Stimulated activated effector memory CD8-positive, alpha-beta T cell treated with anti-CD3 and anti-CD28 coated beads, Interleukin-12 subunit alpha, Interleukin-12 subunit beta, amount 100 ng/mL, for 72 hours (primary cell): ENCODE measurements around the gene SP3.

ENCODE experiments used
- ATAC-seq: fragments of 150-1000 bp; cut with Tn5 transposase; 2 replicates; pipeline ENCODE4 v1.10.0; 2021
- DNase-seq, 2 donors: peaks; one replicate each; pipeline ENCODE4 v3.0.0; 2021 to 2022; ENCODE audit warnings: low spot score in 2 of 2
- H3K27ac Mint-ChIP-seq: one replicate; pipeline ENCODE4 v1.8.0; 2022; ENCODE audit warnings: mild to moderate bottlenecking, mixed read lengths
- H3K36me3 Mint-ChIP-seq: one replicate; pipeline ENCODE4 v1.8.0; 2022; ENCODE audit warnings: mild to moderate bottlenecking, mixed read lengths
- H3K4me1 Mint-ChIP-seq: one replicate; pipeline ENCODE4 v1.8.0; 2022; ENCODE audit warnings: mixed read lengths
- H3K4me3 Mint-ChIP-seq: one replicate; pipeline ENCODE4 v1.8.0; 2022; ENCODE audit warnings: mild to moderate bottlenecking, mixed read lengths
- H3K9me3 Mint-ChIP-seq: one replicate; pipeline ENCODE4 v1.8.0; 2022; ENCODE audit warnings: mixed read lengths

SP3 gene

DNA sequence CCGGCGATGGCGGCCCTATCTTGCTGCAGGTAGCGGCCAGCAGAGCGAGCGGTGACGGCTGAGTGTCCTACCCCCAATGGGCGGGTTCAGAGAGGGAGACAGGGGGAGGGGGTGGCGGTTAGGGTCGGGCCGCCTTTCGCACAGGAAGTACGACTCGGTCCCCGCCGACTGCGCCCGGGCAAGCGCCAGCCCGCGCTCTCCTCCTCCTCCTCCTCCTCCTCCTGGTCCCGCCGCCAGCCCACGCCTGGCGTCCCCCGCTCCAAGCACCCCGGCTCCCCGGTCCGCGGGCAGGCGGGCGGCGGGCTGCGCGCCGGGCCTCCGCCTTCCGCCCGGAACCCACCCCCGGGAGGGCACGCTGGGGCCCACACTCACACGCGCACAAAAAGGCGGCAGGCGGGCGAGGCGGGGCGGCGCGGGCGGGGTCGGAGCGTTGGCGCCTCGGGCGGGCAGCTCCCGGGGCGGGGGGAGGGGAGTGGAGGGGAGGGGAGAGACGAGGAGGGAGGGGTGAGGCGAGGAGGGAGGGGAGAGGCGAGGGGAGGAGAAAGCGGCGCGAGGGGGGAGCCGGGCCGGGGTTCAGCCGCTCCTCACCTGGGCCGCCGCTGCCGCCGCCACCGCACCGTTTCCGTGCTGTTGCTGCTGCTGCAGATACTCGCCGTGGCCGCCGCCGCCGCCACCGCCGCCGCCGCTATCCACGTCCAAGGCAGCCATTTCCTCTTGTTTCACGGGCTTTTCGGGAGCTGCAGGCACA is 1.2 kb downstream of the SP3 start:
- Mint-ChIP-seq H3K4me1 (peaks cover 39% of the 10 kb centered on the region), H3K4me3 (peak overlapping the region; percentile 74), H3K36me3 (peaks cover 69% of the 10 kb centered on the region), H3K9me3 (no peaks in the 10 kb centered on the region), H3K27ac (peak overlapping the region; percentile 97)
- ATAC-seq (peak; percentile 75), DNase-seq (peak; percentile 86 to 95)

- peak overlapping the region; percentile 74 for H3K4me3 Mint-ChIP-seq
- no peaks in the 10 kb centered on the region for H3K9me3 Mint-ChIP-seq
- peak; percentile 57 for ATAC-seq
- DNase-seq: no peak
- peak overlapping the region; percentile 97 for H3K27ac Mint-ChIP-seq
- peaks cover 45% of the 10 kb centered on the region for H3K4me1 Mint-ChIP-seq
- H3K36me3 Mint-ChIP-seq: peaks cover 75% of the 10 kb centered on the region
These were observed 1.8 kb downstream of the SP3 start for GRCh38 chr2:173963323-173963816.

- Mint-ChIP-seq H3K27ac (peak overlapping the region; percentile 97), H3K36me3 (peaks cover 83% of the 10 kb centered on the region), H3K9me3 (no peaks in the 10 kb centered on the region), H3K4me3 (peak overlapping the region; percentile 74), H3K4me1 (peaks cover 49% of the 10 kb centered on the region)
- ATAC-seq: no peak
- DNase-seq: no peak
These were observed 2.5 kb downstream of the SP3 start for GRCh38 chr2:173962583-173963110.

GRCh38 chr2:173962031-173962430 is 3.1 kb downstream of the SP3 start:
- peak overlapping the region; percentile 97 for H3K27ac Mint-ChIP-seq
- ATAC-seq: no peak
- no peak for DNase-seq

GRCh38 chr2:173961346-173961705 is 3.8 kb downstream of the SP3 start:
- Mint-ChIP-seq H3K27ac (no peak overlapping the region), H3K4me1 (peaks cover 58% of the 10 kb centered on the region), H3K9me3 (no peaks in the 10 kb centered on the region), H3K36me3 (peaks cover 96% of the 10 kb centered on the region), H3K4me3 (peak overlapping the region; percentile 74)
- DNase-seq: no peak
- ATAC-seq: no peak

More at GRCh38 chr2:173962031-173962430, 3.1 kb downstream of the SP3 start:
- peak overlapping the region; percentile 74 for H3K4me3 Mint-ChIP-seq
- peaks cover 55% of the 10 kb centered on the region for H3K4me1 Mint-ChIP-seq
- no peaks in the 10 kb centered on the region for H3K9me3 Mint-ChIP-seq
- H3K36me3 Mint-ChIP-seq: peaks cover 89% of the 10 kb centered on the region

DNA sequence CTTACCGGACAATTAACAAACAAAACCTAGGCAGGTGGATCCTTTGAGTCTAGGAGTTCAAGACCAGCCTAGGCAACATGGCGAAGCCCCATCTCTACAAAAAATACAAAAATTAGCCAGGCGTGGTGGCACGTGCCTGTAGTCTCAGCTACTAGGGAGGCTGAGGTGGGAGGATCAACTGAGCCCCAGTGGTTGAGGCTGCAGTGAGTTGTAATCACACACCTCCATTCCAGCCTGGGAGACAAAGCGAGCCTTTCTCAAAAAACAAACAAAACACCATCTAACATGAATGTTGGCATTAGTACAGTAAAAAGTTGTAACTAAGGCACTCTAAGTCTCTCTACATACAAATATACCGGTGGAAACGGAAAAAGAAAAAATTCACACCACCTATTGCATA is 5.3 kb downstream of the SP3 start:
- Mint-ChIP-seq H3K4me3 (peak overlapping the region; percentile 74), H3K4me1 (peaks cover 64% of the 10 kb centered on the region), H3K9me3 (no peaks in the 10 kb centered on the region), H3K36me3 (peaks cover 99% of the 10 kb centered on the region), H3K27ac (peak overlapping the region; percentile 76)
- DNase-seq: no peak
- no peak for ATAC-seq

DNA sequence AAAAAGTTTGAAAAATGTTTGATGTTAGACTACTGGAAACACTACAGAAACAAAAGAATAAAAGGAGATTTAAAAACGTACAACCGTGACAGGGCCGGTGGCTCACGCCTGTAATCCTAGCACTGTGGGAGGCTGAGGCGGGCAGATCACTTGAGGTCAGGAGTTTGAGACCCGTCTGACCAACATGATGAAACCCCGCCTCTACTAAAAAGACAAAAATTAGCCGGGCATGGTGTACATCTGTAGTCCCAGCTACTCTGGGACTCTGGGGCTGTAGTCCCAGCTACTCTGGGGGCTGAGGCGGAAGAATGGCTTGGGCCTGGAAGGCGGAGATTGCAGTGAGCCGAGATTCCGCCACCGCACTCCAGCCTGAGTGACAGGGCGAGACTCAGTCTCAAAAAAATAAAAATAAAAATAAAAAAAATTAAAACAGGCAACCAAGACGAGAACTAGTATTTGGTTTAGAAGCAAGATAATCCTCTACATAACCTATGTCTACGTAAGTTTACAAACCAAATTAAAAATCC is 5.8 kb downstream of the SP3 start:
- peak overlapping the region; percentile 74 for H3K4me3 Mint-ChIP-seq
- ATAC-seq (no peak), DNase-seq (no peak)
- H3K9me3 Mint-ChIP-seq: no peaks in the 10 kb centered on the region
- peaks cover 69% of the 10 kb centered on the region for H3K4me1 Mint-ChIP-seq
- H3K36me3 Mint-ChIP-seq: peaks cover 99% of the 10 kb centered on the region
- peak overlapping the region; percentile 76 for H3K27ac Mint-ChIP-seq

- Mint-ChIP-seq H3K36me3 (peaks cover 100% of the 10 kb centered on the region), H3K4me1 (peaks cover 74% of the 10 kb centered on the region), H3K4me3 (no peak overlapping the region), H3K27ac (no peak overlapping the region), H3K9me3 (no peaks in the 10 kb centered on the region)
- ATAC-seq (no peak), DNase-seq (no peak)
These were observed 6.9 kb downstream of the SP3 start for GRCh38 chr2:173958198-173958846.

DNA sequence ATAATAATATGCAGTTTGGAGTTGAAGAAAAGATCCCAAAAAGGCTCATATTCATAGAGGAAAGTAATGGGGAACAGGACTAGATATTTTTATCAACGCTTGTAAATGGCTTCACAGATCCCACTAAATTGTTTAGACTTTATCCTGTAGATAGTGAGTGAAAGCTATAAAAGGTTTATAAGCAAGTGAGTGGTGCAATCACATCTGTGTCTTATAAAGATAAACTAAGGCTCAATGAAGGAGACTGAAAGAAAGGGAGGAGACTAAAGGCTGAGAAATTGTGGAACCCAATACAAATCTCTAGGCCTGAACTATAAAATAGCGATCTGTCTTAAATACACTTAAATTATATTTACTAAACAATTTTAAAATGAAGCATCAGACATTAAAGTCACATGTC is 7.7 kb downstream of the SP3 start:
- H3K4me1 Mint-ChIP-seq: peaks cover 77% of the 10 kb centered on the region
- peaks cover 100% of the 10 kb centered on the region for H3K36me3 Mint-ChIP-seq
- ATAC-seq (no peak), DNase-seq (no peak)
- no peak overlapping the region for H3K27ac Mint-ChIP-seq
- no peaks in the 10 kb centered on the region for H3K9me3 Mint-ChIP-seq
- H3K4me3 Mint-ChIP-seq: no peak overlapping the region

DNA sequence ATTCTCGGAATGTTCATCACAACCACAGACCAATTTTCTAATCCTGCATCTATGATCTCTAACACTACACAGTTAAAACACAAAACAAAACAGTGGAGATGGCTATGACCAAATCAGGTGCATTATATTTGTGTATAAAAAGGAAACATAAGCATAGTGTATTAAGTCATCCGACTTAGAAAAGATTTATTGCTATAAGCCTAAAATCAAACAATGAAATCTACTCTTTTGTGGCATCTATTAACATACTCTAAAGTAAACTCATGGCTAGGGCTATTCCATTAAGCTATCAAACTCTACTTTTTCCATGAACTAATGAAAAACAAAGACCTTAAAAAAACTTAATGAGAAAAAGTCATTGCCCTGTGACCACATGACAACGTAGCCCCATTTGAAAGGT is 8.7 kb downstream of the SP3 start:
- DNase-seq (no peak), ATAC-seq (no peak)
- no peak overlapping the region for H3K4me3 Mint-ChIP-seq
- H3K9me3 Mint-ChIP-seq: no peaks in the 10 kb centered on the region
- H3K4me1 Mint-ChIP-seq: peaks cover 81% of the 10 kb centered on the region
- H3K27ac Mint-ChIP-seq: no peak overlapping the region
- H3K36me3 Mint-ChIP-seq: peaks cover 100% of the 10 kb centered on the region

GRCh38 chr2:173955867-173956266 is 9.3 kb downstream of the SP3 start:
- H3K9me3 Mint-ChIP-seq: no peaks in the 10 kb centered on the region
- no peak overlapping the region for H3K27ac Mint-ChIP-seq
- H3K4me1 Mint-ChIP-seq: peaks cover 82% of the 10 kb centered on the region
- DNase-seq (no peak), ATAC-seq (no peak)
- H3K4me3 Mint-ChIP-seq: no peak overlapping the region
- peaks cover 100% of the 10 kb centered on the region for H3K36me3 Mint-ChIP-seq

GRCh38 chr2:173955004-173955403 is 10.2 kb downstream of the SP3 start:
- Mint-ChIP-seq H3K9me3 (no peaks in the 10 kb centered on the region), H3K27ac (no peak overlapping the region), H3K4me1 (peaks cover 76% of the 10 kb centered on the region), H3K4me3 (no peak overlapping the region), H3K36me3 (peaks cover 100% of the 10 kb centered on the region)
- ATAC-seq (no peak), DNase-seq (no peak)

DNA sequence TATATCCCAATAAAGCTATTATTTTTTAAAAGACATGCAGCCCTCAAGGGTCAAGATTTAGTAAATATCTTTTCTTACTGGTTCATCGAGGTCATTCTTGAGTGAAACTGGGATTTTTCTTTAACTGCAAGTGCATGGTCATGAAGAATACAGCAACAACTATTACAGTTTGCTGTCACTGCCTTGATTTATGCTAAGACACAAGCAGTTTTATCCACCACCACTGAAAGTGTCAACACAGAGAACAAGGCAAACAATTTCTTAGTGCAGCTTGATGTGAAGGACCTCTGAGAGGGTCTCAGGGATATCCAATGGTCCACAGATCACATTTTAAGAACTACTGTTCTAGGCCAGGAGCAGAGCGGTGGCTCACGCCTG is 12.1 kb downstream of the SP3 start:
- Mint-ChIP-seq H3K4me1 (peaks cover 62% of the 10 kb centered on the region), H3K36me3 (peaks cover 89% of the 10 kb centered on the region), H3K9me3 (no peaks in the 10 kb centered on the region), H3K4me3 (peak overlapping the region; percentile 16), H3K27ac (peak overlapping the region; percentile 4)
- ATAC-seq (peak; percentile 9), DNase-seq (no peak)

DNA sequence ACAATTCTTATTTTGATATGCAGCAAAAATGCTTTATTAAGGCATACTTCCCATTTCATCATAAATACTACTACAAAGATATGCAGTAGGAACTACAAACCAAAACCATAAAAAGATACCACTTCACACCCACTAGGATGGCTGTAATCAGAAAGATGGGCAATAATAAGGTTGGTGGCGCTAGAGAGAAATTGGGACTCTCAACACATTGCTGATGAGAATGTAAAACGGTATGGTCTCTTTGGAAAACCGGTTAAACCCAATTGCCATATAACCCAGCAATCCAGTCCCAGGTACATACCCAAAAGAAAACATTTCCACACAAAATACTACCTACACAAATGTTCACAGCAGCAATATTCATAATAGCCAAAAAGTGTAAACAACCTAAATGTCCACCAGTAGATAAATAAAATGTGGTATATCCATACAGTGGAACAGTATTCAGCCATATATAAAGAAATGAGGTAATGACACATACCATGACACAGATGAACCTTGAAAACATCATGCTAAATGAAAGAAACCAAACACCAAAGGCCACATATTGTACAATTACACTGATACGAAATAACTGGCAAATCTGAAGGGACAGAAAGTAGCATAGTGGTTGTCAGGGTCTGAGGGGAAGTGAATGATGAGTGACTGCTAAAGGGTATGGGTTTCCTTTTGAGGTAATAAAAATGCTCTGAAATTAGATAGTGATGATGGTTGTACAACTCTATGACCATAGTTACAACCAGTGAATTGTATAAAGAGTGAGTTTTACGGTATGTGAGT is 12.7 kb downstream of the SP3 start:
- Mint-ChIP-seq H3K27ac (peak overlapping the region; percentile 4), H3K4me1 (peaks cover 64% of the 10 kb centered on the region), H3K36me3 (peaks cover 88% of the 10 kb centered on the region), H3K4me3 (peak overlapping the region; percentile 16), H3K9me3 (no peaks in the 10 kb centered on the region)
- ATAC-seq: peak; percentile 98
- DNase-seq: no peak

- no peak overlapping the region for H3K4me3 Mint-ChIP-seq
- ATAC-seq: no peak
- H3K4me1 Mint-ChIP-seq: peaks cover 50% of the 10 kb centered on the region
- no peaks in the 10 kb centered on the region for H3K9me3 Mint-ChIP-seq
- DNase-seq: no peak
- peaks cover 76% of the 10 kb centered on the region for H3K36me3 Mint-ChIP-seq
- no peak overlapping the region for H3K27ac Mint-ChIP-seq
These were observed 16.3 kb downstream of the SP3 start for GRCh38 chr2:173948842-173949241.
